SK-N-SH (cell line): Measurements from ENCODE around the gene RASGEF1C.

ENCODE experiments used
- FOXM1 ChIP-seq: IDR thresholded peaks from 2 replicates; pipeline ENCODE4 v1.4.0; 2012; ENCODE audit warnings: low read depth, mild to moderate bottlenecking
- POLR2AphosphoS5 ChIP-seq: IDR thresholded peaks from 2 replicates; pipeline ENCODE4 v1.6.1; 2012; ENCODE audit warnings: low read depth, low read length
- RCOR1 ChIP-seq: fragments of 150-350 bp; IDR thresholded peaks from 2 replicates; pipeline ENCODE4 v1.6.1; 2017; ENCODE audit warnings: antibody characterized with exemption, low read length
- SIN3A ChIP-seq: IDR thresholded peaks from 2 replicates; pipeline ENCODE4 v1.6.1; 2012; ENCODE audit warnings: low read depth, mild to moderate bottlenecking, low read length, moderate library complexity, borderline replicate concordance

DNA sequence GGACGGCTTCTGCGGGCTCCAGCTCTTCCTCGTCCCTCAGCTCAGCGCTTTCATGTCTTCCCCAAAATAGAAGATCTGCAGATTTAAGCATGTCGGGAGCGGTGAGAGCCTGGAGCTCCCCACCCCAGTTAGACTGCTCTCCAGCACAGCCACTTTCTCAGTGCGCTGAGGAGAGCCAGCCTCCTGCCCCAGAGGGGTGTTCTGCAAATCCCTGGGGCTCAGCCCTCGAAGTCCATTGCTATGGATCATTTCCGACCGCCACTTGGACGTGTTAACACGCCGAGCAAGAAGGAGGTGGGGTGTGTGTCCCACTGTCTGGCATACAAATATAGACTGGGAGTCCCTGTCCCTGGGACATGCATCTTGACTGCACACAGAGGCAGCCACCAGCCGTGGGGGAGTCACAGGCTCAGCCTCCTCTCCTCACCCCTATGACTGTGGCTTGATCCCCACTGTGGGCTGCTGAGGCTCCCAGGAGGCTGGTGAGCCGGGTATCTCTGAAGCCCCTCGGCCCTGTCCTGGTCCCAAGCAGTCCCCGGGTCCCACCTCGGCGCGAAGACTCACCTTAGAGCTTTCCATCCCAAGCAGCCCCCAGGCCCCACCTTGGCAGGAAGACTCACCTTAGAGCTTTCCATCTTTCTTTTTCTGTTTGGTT, 107.4 kb downstream of the RASGEF1C start:
- TF ChIP-seq SIN3A = no peak
- TF ChIP-seq RCOR1 = no peak
- no peak for TF ChIP-seq FOXM1
- TF ChIP-seq POLR2AphosphoS5 = no peak
